Upper lobe of left lung (tissue), 4 donors: ENCODE measurements around the gene HDAC1.

Experiments used
- CTCF ChIP-seq, 6 experiments: fragments of 450-650 bp in 4 of 6; fragments of 200-600 bp in 2 of 6; sonication (generic) in 2 of 6; IDR thresholded peaks; one replicate each; pipeline ENCODE4 v1.5.1; 2016 to 2019; ENCODE audit warnings: antibody characterized with exemption in 6 of 6
- EP300 ChIP-seq, 4 donors: sonication (generic); formaldehyde crosslinking; IDR thresholded peaks; one replicate each; pipeline ENCODE4 v1.5.1; 2017; ENCODE audit warnings: antibody characterized with exemption in 4 of 4, control low read depth in 2 of 4
- POLR2A ChIP-seq, 4 donors: fragments of 450-650 bp; IDR thresholded peaks; one replicate each; pipeline ENCODE4 v1.5.1; 2016 to 2017; ENCODE audit warnings: antibody characterized with exemption in 4 of 4, mild to moderate bottlenecking in 2 of 4
- POLR2AphosphoS5 ChIP-seq, 2 donors: sonication (generic); formaldehyde crosslinking; IDR thresholded peaks; one replicate each; pipeline ENCODE4 v1.5.1; 2017; ENCODE audit warnings: antibody characterized with exemption in 2 of 2

GRCh38 chr1:32337855-32338636 lies 46.2 kb downstream of the HDAC1 start:
- TF ChIP-seq CTCF (IDR thresholded peaks at IDR 0.05) (no peak), POLR2A (IDR thresholded peaks at IDR 0.05) (no peak), EP300 (IDR thresholded peaks at IDR 0.05) (no peak), POLR2AphosphoS5 (IDR thresholded peaks at IDR 0.05) (no peak)
